Activated naive CD4-positive, alpha-beta T cell (primary cell): ENCODE measurements around the gene SGCG.

Experiments
- DNase-seq, 4 experiments: peaks; one replicate each; lab custom pipeline; 2025; lab: John Stamatoyannopoulos, UW

SGCG gene

DNA sequence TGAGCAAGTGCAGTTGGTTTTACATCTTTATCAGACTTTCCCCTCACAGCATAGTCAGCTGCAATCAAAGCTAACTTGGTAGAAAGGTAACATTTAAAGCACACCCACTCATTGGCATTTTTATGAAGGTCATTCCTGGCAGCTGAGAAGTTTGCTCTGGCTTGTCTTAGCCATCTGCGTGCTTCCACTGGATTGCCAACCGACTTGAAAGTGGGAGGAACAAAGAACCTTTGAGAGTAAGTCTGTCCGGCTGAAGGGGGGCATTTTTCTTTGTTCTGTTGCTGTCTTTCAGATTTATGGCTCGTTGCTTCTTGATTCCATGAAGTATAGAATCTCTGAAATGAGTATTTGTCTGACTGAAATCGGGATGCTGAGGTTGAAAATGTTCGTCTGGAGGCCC is 149.6 kb downstream of the SGCG start:
- DNase-seq, result no peak

DNA sequence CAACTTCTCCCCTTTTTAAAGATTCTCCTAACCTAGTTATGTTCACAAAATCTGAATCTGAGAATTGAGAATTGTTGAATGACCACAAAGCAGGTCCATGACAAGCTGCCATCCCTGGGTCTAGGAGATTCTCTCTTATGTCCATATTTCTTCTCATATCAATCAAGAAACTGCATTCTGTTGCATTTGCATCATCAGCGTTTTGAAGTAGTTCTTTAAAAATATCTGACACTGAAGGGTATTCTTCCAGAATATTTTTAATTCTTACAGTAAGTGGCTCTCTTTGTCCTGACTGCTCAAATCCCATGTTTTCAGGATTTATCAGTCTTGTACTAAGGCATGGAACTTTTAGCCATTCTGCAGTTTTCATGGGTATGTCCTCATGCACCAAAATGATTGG is 158.4 kb downstream of the SGCG start:
- no peak for DNase-seq

DNA sequence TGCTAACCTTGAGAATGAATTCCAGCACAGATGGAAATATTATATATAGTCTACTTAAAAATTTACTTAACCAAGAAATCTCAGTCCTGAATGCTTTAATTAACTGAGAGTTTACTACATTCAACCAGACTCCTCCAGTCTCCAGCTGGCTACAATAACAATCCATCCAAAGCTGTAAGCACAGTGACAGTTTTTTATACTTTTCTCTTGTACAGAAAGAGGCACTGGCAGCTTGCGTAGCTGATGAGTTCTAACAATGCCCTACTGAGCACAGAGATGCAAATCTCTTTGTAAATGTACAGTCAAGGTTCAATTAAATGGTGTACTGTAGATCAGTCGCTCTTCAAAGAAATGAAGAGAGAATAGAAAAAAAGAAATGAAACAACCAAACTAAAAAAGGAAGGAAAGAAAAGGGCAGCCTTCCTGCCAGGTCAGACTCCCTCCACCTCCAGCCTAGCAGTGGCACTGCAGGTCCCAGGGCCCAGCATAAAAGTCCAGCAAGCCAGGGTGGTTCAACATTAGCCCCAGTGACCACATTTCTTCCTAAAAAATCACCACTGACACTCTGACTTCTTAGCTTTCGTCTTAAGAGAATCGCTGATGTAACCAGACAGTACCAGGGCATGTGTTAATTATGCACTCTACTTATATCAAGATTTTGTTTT is 164.3 kb downstream of the SGCG start:
- no peak for DNase-seq

DNA sequence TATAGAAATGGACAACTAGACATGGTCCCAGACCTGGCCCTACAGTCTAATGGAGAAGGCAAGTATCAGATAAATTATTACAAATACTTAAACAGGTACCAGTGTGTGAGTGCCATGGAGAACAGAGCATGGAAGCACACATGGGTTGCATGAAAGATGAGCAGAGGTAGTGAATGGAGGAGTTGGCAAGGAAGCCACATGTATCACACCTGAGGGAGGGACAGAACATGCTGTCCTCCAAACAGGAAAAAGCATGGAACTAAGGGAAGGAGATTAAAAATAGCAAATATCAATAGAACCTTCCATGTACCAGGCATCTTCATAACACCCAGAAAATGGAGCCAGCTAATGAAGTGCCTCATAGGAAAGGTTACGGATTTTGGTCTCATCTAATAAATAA is 166.8 kb downstream of the SGCG start:
- no peak for DNase-seq

- DNase-seq, result no peak
Observed at GRCh38 chr13:23348262-23349127, 167.7 kb downstream of the SGCG start.

DNA sequence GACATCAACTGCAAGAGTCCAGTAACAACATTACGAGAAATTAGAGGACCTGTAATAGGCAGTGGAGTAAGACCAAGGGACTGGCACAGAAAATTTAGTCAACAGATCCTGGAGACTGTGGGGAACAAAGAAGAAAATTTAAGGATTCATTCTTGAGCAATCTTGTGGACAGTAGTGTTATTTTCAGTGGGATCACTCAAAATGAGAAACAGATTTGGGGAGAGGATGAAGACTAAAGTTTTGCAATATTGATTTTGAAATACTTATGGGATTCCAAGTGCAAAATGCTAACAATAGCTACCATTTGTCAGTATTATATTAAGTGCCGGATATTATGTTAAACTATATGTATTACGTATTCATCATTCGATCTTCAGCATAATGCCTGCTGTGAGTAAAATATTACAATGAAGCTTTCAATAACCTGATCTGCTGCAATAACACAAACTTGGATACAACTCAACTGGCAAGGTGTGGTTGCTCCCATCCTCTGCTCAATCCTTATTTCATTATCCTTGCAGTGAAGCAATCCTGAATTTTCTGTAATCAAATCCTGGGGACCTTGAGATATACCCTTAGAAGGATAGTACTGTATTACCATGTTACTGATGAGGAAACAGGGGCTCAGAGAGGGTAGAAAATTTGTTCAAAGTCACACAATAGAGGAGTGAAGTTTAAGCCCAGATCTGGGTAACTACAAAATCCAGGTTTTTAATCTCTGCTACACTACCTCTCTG is 168.6 kb downstream of the SGCG start:
- no peak for DNase-seq

GRCh38 chr13:23350009-23350408 is 169.2 kb downstream of the SGCG start:
- no peak for DNase-seq

- DNase-seq, result no peak
Observed at GRCh38 chr13:23352161-23352560, 171.4 kb downstream of the SGCG start.

DNA sequence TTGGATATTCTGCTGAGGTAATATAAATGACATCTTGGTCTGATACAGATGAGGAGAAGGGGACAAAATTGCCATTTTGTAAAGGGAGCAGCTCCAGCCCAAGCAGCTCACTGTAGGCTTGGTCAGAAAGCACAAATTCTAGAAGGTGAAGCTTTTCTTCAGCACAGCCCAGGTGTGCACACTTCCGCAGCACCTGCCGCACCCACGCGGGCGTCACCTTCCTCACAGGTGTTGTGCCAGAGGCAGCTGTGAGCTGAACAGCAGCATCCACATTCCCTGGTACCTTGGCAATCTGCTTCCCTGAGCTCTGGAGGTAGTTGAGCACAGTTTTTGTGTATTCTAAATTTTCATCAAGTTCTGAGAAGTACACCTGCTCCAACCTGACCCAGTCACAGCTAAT is 173.7 kb downstream of the SGCG start:
- DNase-seq, result no peak

DNA sequence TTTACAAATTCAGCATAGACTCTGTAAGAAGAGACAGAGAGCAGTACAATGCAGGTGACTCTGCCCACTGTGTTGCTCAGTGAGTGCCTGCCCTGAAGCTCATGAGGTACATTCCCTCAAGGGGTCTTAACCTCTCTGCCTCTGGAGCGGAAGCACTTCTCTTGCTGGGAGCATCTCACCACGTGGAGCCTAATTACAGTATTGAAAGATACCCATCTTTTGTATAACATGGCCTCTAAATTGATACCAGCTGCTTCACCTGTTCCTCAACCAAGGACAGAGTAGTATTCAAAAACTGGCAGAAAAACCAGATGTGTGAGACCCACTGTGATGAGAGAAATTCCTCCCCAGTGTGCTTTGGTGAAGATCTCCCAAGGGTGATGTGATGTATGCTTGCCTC is 175.6 kb downstream of the SGCG start:
- DNase-seq, result no peak

GRCh38 chr13:23357349-23357748 is 176.6 kb downstream of the SGCG start:
- DNase-seq, result no peak

- no peak for DNase-seq
Observed at GRCh38 chr13:23359882-23360281, 179.1 kb downstream of the SGCG start.

- no peak for DNase-seq
Observed at GRCh38 chr13:23365652-23366051, 184.9 kb downstream of the SGCG start.

GRCh38 chr13:23367907-23368306 is 187.1 kb downstream of the SGCG start:
- DNase-seq, result no peak

- no peak for DNase-seq
Observed at GRCh38 chr13:23372264-23372906, 191.6 kb downstream of the SGCG start.
